ENCODE measurements around the gene FOXP1.

The FOXP1 gene

GRCh38 chr3:71243229-71243628, 340.3 kb downstream of the FOXP1 start:
- peaks cover 30% of the 10 kb centered on the region for H3K4me1 ChIP-seq (ENCODE audit: insufficient read depth, low read length, severe bottlenecking)
- no peak overlapping the region for H3K4me2 ChIP-seq (ENCODE audit: low read length)

GRCh38 chr3:71241981-71242560, 341.5 kb downstream of the FOXP1 start:
- no peaks in the 10 kb centered on the region for H4K20me1 ChIP-seq (ENCODE audit: insufficient read depth, low read length)

More at GRCh38 chr3:71243229-71243628, 340.3 kb downstream of the FOXP1 start:
- H3K27me3 ChIP-seq (ENCODE audit: insufficient read depth, low read length), result no peaks in the 10 kb centered on the region
- H3K79me2 ChIP-seq (ENCODE audit: insufficient read depth, low read length), result no peaks in the 10 kb centered on the region; the same call in 1 of the 2 replicates
- no peaks in the 10 kb centered on the region for H4K20me1 ChIP-seq (ENCODE audit: insufficient read depth, low read length)
- H3K9ac ChIP-seq (ENCODE audit: low read length), result no peak overlapping the region
- H3K27ac ChIP-seq (ENCODE audit: low read depth, low read length, poor library complexity, severe bottlenecking), result no peak overlapping the region
- no peak overlapping the region for H2AFZ ChIP-seq (ENCODE audit: low read length)
- no peak for TF ChIP-seq EZH2 (IDR thresholded peaks at IDR 0.05; ENCODE audit: borderline replicate concordance, low read length)
- no peak for TF ChIP-seq CTCF (IDR thresholded peaks at IDR 0.05; ENCODE audit: low read length)
- no peak overlapping the region for H3K4me3 ChIP-seq (ENCODE audit: low read depth, low read length, poor library complexity, severe bottlenecking)
- H3F3A ChIP-seq (ENCODE audit: insufficient read depth, low read length), result no peaks in the 10 kb centered on the region
- H3K9me2 ChIP-seq (ENCODE audit: low read depth, low read length), result no peaks in the 10 kb centered on the region
- H3K9me3 ChIP-seq (ENCODE audit: low read length), result no peaks in the 10 kb centered on the region
- H3K36me3 ChIP-seq (ENCODE audit: insufficient read depth, low read length), result no peaks in the 10 kb centered on the region; the same call in 1 of the 2 replicates

GRCh38 chr3:71241246-71241901, 342.2 kb downstream of the FOXP1 start:
- no peak overlapping the region for H3K4me3 ChIP-seq (ENCODE audit: low read depth, low read length, poor library complexity, severe bottlenecking)
- H3K9me2 ChIP-seq (ENCODE audit: low read depth, low read length), result no peaks in the 10 kb centered on the region
- no peaks in the 10 kb centered on the region for H3F3A ChIP-seq (ENCODE audit: insufficient read depth, low read length)
- H3K27ac ChIP-seq (ENCODE audit: low read depth, low read length, poor library complexity, severe bottlenecking), result no peak overlapping the region
- H3K27me3 ChIP-seq (ENCODE audit: insufficient read depth, low read length), result no peaks in the 10 kb centered on the region
- no peak overlapping the region for H3K9ac ChIP-seq (ENCODE audit: low read length)
- no peaks in the 10 kb centered on the region for H3K9me3 ChIP-seq (ENCODE audit: low read length)
- no peak for TF ChIP-seq CTCF (IDR thresholded peaks at IDR 0.05; ENCODE audit: low read length)
- TF ChIP-seq EZH2 (IDR thresholded peaks at IDR 0.05; ENCODE audit: borderline replicate concordance, low read length), result no peak
- no peaks in the 10 kb centered on the region for H4K20me1 ChIP-seq (ENCODE audit: insufficient read depth, low read length)
- H3K4me2 ChIP-seq (ENCODE audit: low read length), result no peak overlapping the region
- no peaks in the 10 kb centered on the region; the same call in 1 of the 2 replicates for H3K79me2 ChIP-seq (ENCODE audit: insufficient read depth, low read length)
- H3K4me1 ChIP-seq (ENCODE audit: insufficient read depth, low read length, severe bottlenecking), result peaks cover 31% of the 10 kb centered on the region
- H3K36me3 ChIP-seq (ENCODE audit: insufficient read depth, low read length), result no peaks in the 10 kb centered on the region; the same call in 1 of the 2 replicates
- H2AFZ ChIP-seq (ENCODE audit: low read length), result no peak overlapping the region

More at GRCh38 chr3:71241981-71242560, 341.5 kb downstream of the FOXP1 start:
- H2AFZ ChIP-seq (ENCODE audit: low read length), result no peak overlapping the region
- no peak overlapping the region for H3K9ac ChIP-seq (ENCODE audit: low read length)
- H3K4me3 ChIP-seq (ENCODE audit: low read depth, low read length, poor library complexity, severe bottlenecking), result no peak overlapping the region
- no peaks in the 10 kb centered on the region; the same call in 1 of the 2 replicates for H3K79me2 ChIP-seq (ENCODE audit: insufficient read depth, low read length)
- H3K4me1 ChIP-seq (ENCODE audit: insufficient read depth, low read length, severe bottlenecking), result peaks cover 31% of the 10 kb centered on the region
- H3K36me3 ChIP-seq (ENCODE audit: insufficient read depth, low read length), result no peaks in the 10 kb centered on the region; the same call in 1 of the 2 replicates
- H3K9me3 ChIP-seq (ENCODE audit: low read length), result no peaks in the 10 kb centered on the region
- H3K4me2 ChIP-seq (ENCODE audit: low read length), result no peak overlapping the region
- no peaks in the 10 kb centered on the region for H3F3A ChIP-seq (ENCODE audit: insufficient read depth, low read length)
- H3K27me3 ChIP-seq (ENCODE audit: insufficient read depth, low read length), result no peaks in the 10 kb centered on the region
- H3K9me2 ChIP-seq (ENCODE audit: low read depth, low read length), result no peaks in the 10 kb centered on the region
- H3K27ac ChIP-seq (ENCODE audit: low read depth, low read length, poor library complexity, severe bottlenecking), result no peak overlapping the region
- TF ChIP-seq EZH2 (IDR thresholded peaks at IDR 0.05; ENCODE audit: borderline replicate concordance, low read length), result no peak
- no peak for TF ChIP-seq CTCF (IDR thresholded peaks at IDR 0.05; ENCODE audit: low read length)
